ENCODE data around the gene C2CD2L. TPM values are rescaled to one million over a fixed set of nuclear protein-coding genes. Genes with fewer than 3 reads are reported as not detected.
"Not testable (repeated sequence)": the region's sequence is repeated elsewhere in the genome, so short reads cannot be mapped to it uniquely, and the experiment has no call there.

C2CD2L gene
- polyA plus RNA-seq, 1 donor = 18.1 TPM

- Histone ChIP-seq H3K4me1 (ENCODE audit: control insufficient read depth, insufficient read depth, low read length) (peaks cover 14% of the 10 kb centered on the region), H3K4me3 (ENCODE audit: low read length) (peak overlapping the region; percentile 78), H3K36me3 (ENCODE audit: control insufficient read depth, insufficient read depth, low read length) (peaks cover 46% of the 10 kb centered on the region), H3K9me3 (ENCODE audit: control insufficient read depth, low read depth, low read length) (peaks cover 7% of the 10 kb centered on the region), H3K27ac (ENCODE audit: low read length) (peak overlapping the region; percentile 87), H3K27me3 (ENCODE audit: control insufficient read depth, insufficient read depth, low read length) (no peaks in the 10 kb centered on the region)
- DNase-seq = peak in 1 of 2 donors; percentile 64
- WGBS (ENCODE audit: insufficient coverage, low lambda C conversion rate) = no CpG with 5 or more reads among the region's 81 CpGs
Observed at GRCh38 chr11:119093942-119094815, 13.0 kb upstream of the C2CD2L start.

GRCh38 chr11:119094816-119095065 lies 12.4 kb upstream of the C2CD2L start:
- H3K27me3 ChIP-seq (ENCODE audit: control insufficient read depth, insufficient read depth, low read length) = no peaks in the 10 kb centered on the region
- peak; percentile 80 to 87 for DNase-seq
- H3K4me3 ChIP-seq (ENCODE audit: low read length) = peak overlapping the region; percentile 78
- H3K36me3 ChIP-seq (ENCODE audit: control insufficient read depth, insufficient read depth, low read length) = peaks cover 46% of the 10 kb centered on the region
- peaks cover 14% of the 10 kb centered on the region for H3K4me1 ChIP-seq (ENCODE audit: control insufficient read depth, insufficient read depth, low read length)
- WGBS (ENCODE audit: insufficient coverage, low lambda C conversion rate) = no CpG with 5 or more reads among the region's 19 CpGs
- H3K9me3 ChIP-seq (ENCODE audit: control insufficient read depth, low read depth, low read length) = peaks cover 7% of the 10 kb centered on the region
- peak overlapping the region; percentile 87 for H3K27ac ChIP-seq (ENCODE audit: low read length)

GRCh38 chr11:119095066-119095880 lies 11.9 kb upstream of the C2CD2L start:
- WGBS (ENCODE audit: insufficient coverage, low lambda C conversion rate) = no CpG with 5 or more reads among the region's 79 CpGs
- peak overlapping the region; percentile 78 for H3K4me3 ChIP-seq (ENCODE audit: low read length)
- H3K27ac ChIP-seq (ENCODE audit: low read length) = peak overlapping the region; percentile 87
- H3K4me1 ChIP-seq (ENCODE audit: control insufficient read depth, insufficient read depth, low read length) = peaks cover 16% of the 10 kb centered on the region
- H3K9me3 ChIP-seq (ENCODE audit: control insufficient read depth, low read depth, low read length) = peaks cover 7% of the 10 kb centered on the region
- peak; percentile 99 to 100 for DNase-seq
- no peaks in the 10 kb centered on the region for H3K27me3 ChIP-seq (ENCODE audit: control insufficient read depth, insufficient read depth, low read length)
- peaks cover 40% of the 10 kb centered on the region for H3K36me3 ChIP-seq (ENCODE audit: control insufficient read depth, insufficient read depth, low read length)

- Histone ChIP-seq H3K4me1 (ENCODE audit: control insufficient read depth, insufficient read depth, low read length) (peaks cover 17% of the 10 kb centered on the region), H3K9me3 (ENCODE audit: control insufficient read depth, low read depth, low read length) (peaks cover 4% of the 10 kb centered on the region), H3K27me3 (ENCODE audit: control insufficient read depth, insufficient read depth, low read length) (no peaks in the 10 kb centered on the region), H3K4me3 (ENCODE audit: low read length) (no peak overlapping the region), H3K27ac (ENCODE audit: low read length) (no peak overlapping the region), H3K36me3 (ENCODE audit: control insufficient read depth, insufficient read depth, low read length) (peaks cover 22% of the 10 kb centered on the region)
- no peak for DNase-seq
- WGBS (ENCODE audit: insufficient coverage, low lambda C conversion rate) = no CpG with 5 or more reads among the region's 6 CpGs
Observed at GRCh38 chr11:119099711-119100110, 7.4 kb upstream of the C2CD2L start.

- no CpG with 5 or more reads among the region's 11 CpGs for WGBS (ENCODE audit: insufficient coverage, low lambda C conversion rate)
- Histone ChIP-seq H3K36me3 (ENCODE audit: control insufficient read depth, insufficient read depth, low read length) (peaks cover 22% of the 10 kb centered on the region), H3K9me3 (ENCODE audit: control insufficient read depth, low read depth, low read length) (no peaks in the 10 kb centered on the region), H3K4me3 (ENCODE audit: low read length) (peak overlapping the region; percentile 86), H3K27me3 (ENCODE audit: control insufficient read depth, insufficient read depth, low read length) (no peaks in the 10 kb centered on the region), H3K27ac (ENCODE audit: low read length) (no peak overlapping the region), H3K4me1 (ENCODE audit: control insufficient read depth, insufficient read depth, low read length) (peaks cover 17% of the 10 kb centered on the region)
- peak in 1 of 2 donors; percentile 45 for DNase-seq
Observed at GRCh38 chr11:119100246-119100970, 6.7 kb upstream of the C2CD2L start.

GRCh38 chr11:119100994-119101758 lies 6.0 kb upstream of the C2CD2L start:
- WGBS (ENCODE audit: insufficient coverage, low lambda C conversion rate) = no CpG with 5 or more reads among the region's 29 CpGs
- H3K27ac ChIP-seq (ENCODE audit: low read length) = peak overlapping the region; percentile 91
- no peak for DNase-seq
- peaks cover 18% of the 10 kb centered on the region for H3K4me1 ChIP-seq (ENCODE audit: control insufficient read depth, insufficient read depth, low read length)
- H3K36me3 ChIP-seq (ENCODE audit: control insufficient read depth, insufficient read depth, low read length) = peaks cover 22% of the 10 kb centered on the region
- H3K27me3 ChIP-seq (ENCODE audit: control insufficient read depth, insufficient read depth, low read length) = no peaks in the 10 kb centered on the region
- peak overlapping the region; percentile 86 for H3K4me3 ChIP-seq (ENCODE audit: low read length)
- no peaks in the 10 kb centered on the region for H3K9me3 ChIP-seq (ENCODE audit: control insufficient read depth, low read depth, low read length)

GRCh38 chr11:119101759-119102423 lies 5.3 kb upstream of the C2CD2L start, which contains the start of gene DPAGT1:
DPAGT1 (minus strand) TSS chr11:119101853; CDS start chr11:119101655, 198 bp downstream.
- H3K9me3 ChIP-seq (ENCODE audit: control insufficient read depth, low read depth, low read length) = no peaks in the 10 kb centered on the region
- DNase-seq = peak; percentile 94 to 98
- peak within 1 kb of the TSS; percentile 91 for H3K27ac ChIP-seq (ENCODE audit: low read length)
- WGBS (ENCODE audit: insufficient coverage, low lambda C conversion rate) = no CpG with 5 or more reads among the region's 32 CpGs
- H3K27me3 ChIP-seq (ENCODE audit: control insufficient read depth, insufficient read depth, low read length) = no peaks in the 10 kb centered on the region
- peaks cover 17% of the 10 kb centered on the region for H3K36me3 ChIP-seq (ENCODE audit: control insufficient read depth, insufficient read depth, low read length)
- H3K4me3 ChIP-seq (ENCODE audit: low read length) = peak within 1 kb of the TSS; percentile 86
- H3K4me1 ChIP-seq (ENCODE audit: control insufficient read depth, insufficient read depth, low read length) = peaks cover 25% of the 10 kb centered on the region

GRCh38 chr11:119103161-119103664 lies 3.9 kb upstream of the C2CD2L start:
- H3K4me3 ChIP-seq (ENCODE audit: low read length); DNase-seq; H3K36me3 ChIP-seq (ENCODE audit: control insufficient read depth, insufficient read depth, low read length); H3K9me3 ChIP-seq (ENCODE audit: control insufficient read depth, low read depth, low read length); H3K27me3 ChIP-seq (ENCODE audit: control insufficient read depth, insufficient read depth, low read length): not testable (repeated sequence)
- Histone ChIP-seq H3K27ac (ENCODE audit: low read length) (peak overlapping the region; percentile 91), H3K4me1 (ENCODE audit: control insufficient read depth, insufficient read depth, low read length) (peaks cover 28% of the 10 kb centered on the region)
- WGBS (ENCODE audit: insufficient coverage, low lambda C conversion rate) = no CpG with 5 or more reads among the region's 18 CpGs

- Histone ChIP-seq H3K4me1 (ENCODE audit: control insufficient read depth, insufficient read depth, low read length) (peaks cover 33% of the 10 kb centered on the region), H3K27ac (ENCODE audit: low read length) (no peak overlapping the region), H3K9me3 (ENCODE audit: control insufficient read depth, low read depth, low read length) (no peaks in the 10 kb centered on the region), H3K27me3 (ENCODE audit: control insufficient read depth, insufficient read depth, low read length) (no peaks in the 10 kb centered on the region), H3K36me3 (ENCODE audit: control insufficient read depth, insufficient read depth, low read length) (no peaks in the 10 kb centered on the region), H3K4me3 (ENCODE audit: low read length) (no peak overlapping the region)
- 100% methylated on average over 1 of the region's 4 CpGs for WGBS (ENCODE audit: insufficient coverage, low lambda C conversion rate)
- DNase-seq = no peak
Observed at GRCh38 chr11:119103793-119104192, 3.4 kb upstream of the C2CD2L start.
